Measurements from ENCODE around the gene SFMBT2.

- TF ChIP-seq, protein P1, sequence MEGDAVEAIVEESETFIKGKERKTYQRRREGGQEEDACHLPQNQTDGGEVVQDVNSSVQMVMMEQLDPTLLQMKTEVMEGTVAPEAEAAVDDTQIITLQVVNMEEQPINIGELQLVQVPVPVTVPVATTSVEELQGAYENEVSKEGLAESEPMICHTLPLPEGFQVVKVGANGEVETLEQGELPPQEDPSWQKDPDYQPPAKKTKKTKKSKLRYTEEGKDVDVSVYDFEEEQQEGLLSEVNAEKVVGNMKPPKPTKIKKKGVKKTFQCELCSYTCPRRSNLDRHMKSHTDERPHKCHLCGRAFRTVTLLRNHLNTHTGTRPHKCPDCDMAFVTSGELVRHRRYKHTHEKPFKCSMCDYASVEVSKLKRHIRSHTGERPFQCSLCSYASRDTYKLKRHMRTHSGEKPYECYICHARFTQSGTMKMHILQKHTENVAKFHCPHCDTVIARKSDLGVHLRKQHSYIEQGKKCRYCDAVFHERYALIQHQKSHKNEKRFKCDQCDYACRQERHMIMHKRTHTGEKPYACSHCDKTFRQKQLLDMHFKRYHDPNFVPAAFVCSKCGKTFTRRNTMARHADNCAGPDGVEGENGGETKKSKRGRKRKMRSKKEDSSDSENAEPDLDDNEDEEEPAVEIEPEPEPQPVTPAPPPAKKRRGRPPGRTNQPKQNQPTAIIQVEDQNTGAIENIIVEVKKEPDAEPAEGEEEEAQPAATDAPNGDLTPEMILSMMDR (IDR thresholded peaks at IDR 0.05; ENCODE audit: low read depth, low read length, poor library complexity, severe bottlenecking), result no peak
- TF ChIP-seq EZH2phosphoT487 (IDR thresholded peaks at IDR 0.05; ENCODE audit: borderline replicate concordance, low read length), result no peak
Observed at GRCh38 chr10:7159928-7160327, 250.9 kb downstream of the SFMBT2 start.
